AG04450 (cell line): ENCODE measurements around the gene SEMA7A. TPM values are rescaled to one million over a fixed set of nuclear protein-coding genes. Genes with fewer than 3 reads are reported as not detected.
A peak's percentile ranks its signal among the peaks of the same experiment; 100 is the strongest.

Source experiments
- CTCF ChIA-PET: fragments of 300-600, 350-600 bp; formaldehyde crosslinking; extraction: SDS; loops from one replicate; lab custom pipeline; 2022; ENCODE audit warnings: antibody characterized with exemption, inconsistent platforms; lab: Charles Lee
- POLR2A ChIA-PET: fragments of 350-600 bp; formaldehyde crosslinking; extraction: SDS; loops from one replicate; lab custom pipeline; 2021; ENCODE audit warnings: antibody characterized with exemption, inconsistent platforms; lab: Yijun Ruan, JAX
- DNase-seq: peaks from one replicate; pipeline ENCODE4 v3.0.0-alpha.2; 2011; ENCODE audit warnings: low read depth, low spot score
- H3K27ac ChIP-seq: one replicate; pipeline ENCODE4 v1.5.1; 2012; ENCODE audit warnings: low read depth, low read length, control low read depth
- H3K27me3 ChIP-seq: one replicate; pipeline ENCODE4 v1.6.0; 2012; ENCODE audit warnings: low read length; ENCODE audit not compliant: control insufficient read depth, insufficient read depth
- H3K4me3 ChIP-seq: 2 replicates; pipeline ENCODE4 v1.5.1; 2011; ENCODE audit warnings: mild to moderate bottlenecking, low read depth, low read length, control low read depth
- H3K9me3 ChIP-seq: 2 replicates; pipeline ENCODE4 v1.5.1; 2012; ENCODE audit warnings: low read length; ENCODE audit not compliant: control insufficient read depth, insufficient read depth
- polyA plus RNA-seq: library from polyadenylated mRNA; depleted of rRNA; stranded (reverse); fragments of >200 nt; gene quantifications from 2 replicates; pipeline ENCODE4 v1.2.3, GENCODE V29; 2011
- TF ChIP-seq, protein P1 (sequence below): IDR thresholded peaks from 2 replicates; pipeline ENCODE4 v1.5.1; 2011; ENCODE audit warnings: low read depth, low read length, control low read depth, inconsistent platforms

The SEMA7A gene
- polyA plus RNA-seq, 1 experiment: 7.5 TPM

- DNase-seq: no peak
- ChIA-PET POLR2A (interaction anchor here (0.6 kb wide), 1 partner anchor 25 kb away, joined by 3 read pairs; no protein-coding TSS in a partner anchor), CTCF (interaction anchor here (0.5 to 3.1 kb wide), 30 partner anchors 10 to 395 kb away, joined by 3 to 47 read pairs (median 4); partner anchors contain the start of gene UBL7)
- H3K27ac ChIP-seq: no peak overlapping the region
- peak overlapping the region; percentile 79 for H3K4me3 ChIP-seq
- TF ChIP-seq, protein P1, sequence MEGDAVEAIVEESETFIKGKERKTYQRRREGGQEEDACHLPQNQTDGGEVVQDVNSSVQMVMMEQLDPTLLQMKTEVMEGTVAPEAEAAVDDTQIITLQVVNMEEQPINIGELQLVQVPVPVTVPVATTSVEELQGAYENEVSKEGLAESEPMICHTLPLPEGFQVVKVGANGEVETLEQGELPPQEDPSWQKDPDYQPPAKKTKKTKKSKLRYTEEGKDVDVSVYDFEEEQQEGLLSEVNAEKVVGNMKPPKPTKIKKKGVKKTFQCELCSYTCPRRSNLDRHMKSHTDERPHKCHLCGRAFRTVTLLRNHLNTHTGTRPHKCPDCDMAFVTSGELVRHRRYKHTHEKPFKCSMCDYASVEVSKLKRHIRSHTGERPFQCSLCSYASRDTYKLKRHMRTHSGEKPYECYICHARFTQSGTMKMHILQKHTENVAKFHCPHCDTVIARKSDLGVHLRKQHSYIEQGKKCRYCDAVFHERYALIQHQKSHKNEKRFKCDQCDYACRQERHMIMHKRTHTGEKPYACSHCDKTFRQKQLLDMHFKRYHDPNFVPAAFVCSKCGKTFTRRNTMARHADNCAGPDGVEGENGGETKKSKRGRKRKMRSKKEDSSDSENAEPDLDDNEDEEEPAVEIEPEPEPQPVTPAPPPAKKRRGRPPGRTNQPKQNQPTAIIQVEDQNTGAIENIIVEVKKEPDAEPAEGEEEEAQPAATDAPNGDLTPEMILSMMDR: peak; percentile 89
- peaks cover 30% of the 10 kb centered on the region for H3K27me3 ChIP-seq
- no peaks in the 10 kb centered on the region; the same call in 1 of the 2 replicates for H3K9me3 ChIP-seq
Measured at GRCh38 chr15:74373731-74374647, 59.8 kb downstream of the SEMA7A start.

DNA sequence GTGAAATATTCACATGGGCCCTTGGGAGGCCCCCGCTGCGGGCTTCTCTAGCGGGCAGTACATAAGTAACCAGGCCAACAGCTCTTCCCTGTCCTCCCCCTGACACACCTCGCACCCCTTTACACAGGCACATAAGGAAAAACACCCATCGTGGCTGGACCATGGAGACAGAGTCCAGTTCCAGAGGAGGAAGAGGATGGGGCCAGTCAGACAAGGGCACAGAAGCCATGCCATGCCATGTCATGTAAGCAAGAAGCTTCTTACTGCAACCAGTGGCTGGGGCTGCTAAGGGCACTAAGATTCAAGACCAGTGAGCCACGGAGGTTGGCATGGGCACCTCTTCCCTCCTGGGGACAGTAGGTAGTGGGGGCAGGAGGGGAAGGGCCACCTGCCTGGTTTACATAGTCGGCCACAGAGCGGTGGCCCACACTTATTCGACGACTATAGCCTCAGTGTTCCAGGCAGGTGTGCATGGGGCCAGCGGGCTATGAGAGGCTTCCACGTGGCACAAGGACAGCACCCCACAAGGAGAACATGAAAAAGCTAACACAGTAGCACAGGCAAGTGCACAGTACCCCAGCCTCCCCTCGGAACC is 60.6 kb downstream of the SEMA7A start:
- H3K4me3 ChIP-seq: no peak overlapping the region
- ChIA-PET POLR2A (no interaction called here), CTCF (interaction anchor here (0.6 to 3.1 kb wide), 15 partner anchors 11 to 395 kb away, joined by 3 to 34 read pairs (median 4); partner anchors contain the start of gene UBL7)

DNA sequence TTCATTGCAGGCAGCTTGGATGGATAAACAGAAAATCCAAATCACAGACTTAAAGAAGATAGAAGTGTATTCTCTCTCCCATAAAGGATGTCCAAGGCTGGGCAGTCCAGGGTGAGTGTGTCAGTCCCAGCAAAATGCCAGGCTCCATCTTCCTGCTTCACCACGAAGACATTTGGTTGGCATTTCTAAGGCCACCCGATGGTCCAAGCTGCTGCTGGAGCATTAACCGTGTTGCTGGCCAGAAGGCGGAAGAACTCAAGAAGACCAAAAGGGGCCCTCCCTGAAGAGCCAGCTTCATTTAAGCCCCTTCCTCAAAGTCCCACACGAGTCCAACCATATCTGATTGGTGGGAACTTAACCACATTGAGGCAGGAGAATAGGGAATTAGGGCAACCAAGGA is 63.3 kb downstream of the SEMA7A start:
- ChIA-PET POLR2A (no interaction called here), CTCF (no interaction called here)
- no peak overlapping the region for H3K4me3 ChIP-seq
- DNase-seq: no peak
- H3K27ac ChIP-seq: no peak overlapping the region
- TF ChIP-seq, protein P1: no peak
- peaks cover 35% of the 10 kb centered on the region for H3K27me3 ChIP-seq
- H3K9me3 ChIP-seq: no peaks in the 10 kb centered on the region; the same call in 1 of the 2 replicates

More for the DNA sequence above, 60.6 kb downstream of the SEMA7A start:
- no peak for DNase-seq
- H3K27me3 ChIP-seq: peaks cover 30% of the 10 kb centered on the region
- H3K27ac ChIP-seq: no peak overlapping the region
- TF ChIP-seq, protein P1: no peak
- no peaks in the 10 kb centered on the region; the same call in 1 of the 2 replicates for H3K9me3 ChIP-seq

GRCh38 chr15:74369756-74370155 is 64.0 kb downstream of the SEMA7A start:
- Histone ChIP-seq H3K27ac (no peak overlapping the region), H3K27me3 (peaks cover 36% of the 10 kb centered on the region), H3K9me3 (no peaks in the 10 kb centered on the region; the same call in 1 of the 2 replicates), H3K4me3 (no peak overlapping the region)
- TF ChIP-seq, protein P1: no peak
- ChIA-PET CTCF (interaction anchor here (0.6 to 1.0 kb wide), 2 partner anchors 13 to 192 kb away, joined by 3 to 7 read pairs; no protein-coding TSS in a partner anchor), POLR2A (no interaction called here)
- DNase-seq: no peak
